Motor neuron (in vitro differentiated cells): Measurements from ENCODE around the gene EPHX1. TPM values are rescaled to one million over a fixed set of nuclear protein-coding genes. Genes with fewer than 3 reads are reported as not detected.
A peak's percentile ranks its signal among the peaks of the same experiment; 100 is the strongest.
"Not testable (repeated sequence)": the region's sequence is repeated elsewhere in the genome, so short reads cannot be mapped to it uniquely, and the experiment has no call there.

Experiments used
- ATAC-seq, 8 experiments: fragments of 200-7000 bp; cut with Tn5 transposase; replicated peaks in 6 of 8; 2 replicates each; pipeline ENCODE4 v1.8.0; 2021; ENCODE audit warnings: mild to moderate bottlenecking in 8 of 8, moderate library complexity in 8 of 8
- H3K27ac ChIP-seq, 2 donors: fragments of 250-450 bp; sonication (Bioruptor Pico); 2 replicates each; pipeline ENCODE4 v1.9.0; 2021; ENCODE audit warnings: antibody characterized with exemption in 2 of 2, mild to moderate bottlenecking in 2 of 2, moderate library complexity in 1 of 2
- H3K4me1 ChIP-seq, 2 donors: fragments of 250-450 bp; sonication (Bioruptor Pico); replicated peaks in 1 of 2; 2 replicates each; pipeline ENCODE4 v1.6.1; 2021; ENCODE audit warnings: antibody characterized with exemption in 2 of 2, mild to moderate bottlenecking in 2 of 2, moderate library complexity in 1 of 2
- H3K4me3 ChIP-seq, 5 donors: fragments of 250-450 bp; sonication (Bioruptor Pico); 2 replicates each; pipeline ENCODE4 v1.9.0; 2021; ENCODE audit warnings: antibody characterized with exemption in 5 of 5, mild to moderate bottlenecking in 5 of 5, moderate library complexity in 4 of 5
- WGBS, 10 experiments: fragments of 450-650 bp; shearing (Covaris generic); methylation state at CpG; one replicate each; pipeline ENCODE4 v1.0.0; 2022; 5-methylcytosine and 5-hydroxymethylcytosine counted together
- in situ Hi-C, 9 experiments: fragments of 400-800 bp; cut with MboI; loops; one replicate each; pipeline ENCODE4 v1.15.0; 2021; ENCODE audit warnings: low sequenced_read_pairs in 9 of 9, low pct_unique_long_range_greater_than_20kb in 2 of 9; ENCODE audit not compliant: unreplicated experiment in 9 of 9
- total RNA-seq, 8 experiments: library from RNA; unstranded; fragments of 300-600 nt; gene quantifications; 2 replicates each; pipeline versions ENCODE4 v1.2.3 to v1.2.4, GENCODE V29; 2022

The EPHX1 gene
- total RNA-seq, 8 experiments from 2014 or later, result 8.1 to 56.2 (median 12.2) TPM

- H3K27ac ChIP-seq, result peak overlapping the region; percentile 6 to 34
- peak in 7 of 8 experiments; percentile 12 to 59 (median 45) for ATAC-seq
- in situ Hi-C loops, result no loop called here
- 0 to 80% (median 30%) methylated on average over 1 to 8 of the region's 10 CpGs; no CpG with 5 or more reads in 2 of the 10 experiments for WGBS, 10 experiments
- H3K4me3 ChIP-seq, result no peak overlapping the region
- H3K4me1 ChIP-seq, result peaks cover 26 to 35% of the 10 kb centered on the region in 2 donors
Measured at GRCh38 chr1:225813214-225813964, 3.5 kb downstream of the EPHX1 start.

DNA sequence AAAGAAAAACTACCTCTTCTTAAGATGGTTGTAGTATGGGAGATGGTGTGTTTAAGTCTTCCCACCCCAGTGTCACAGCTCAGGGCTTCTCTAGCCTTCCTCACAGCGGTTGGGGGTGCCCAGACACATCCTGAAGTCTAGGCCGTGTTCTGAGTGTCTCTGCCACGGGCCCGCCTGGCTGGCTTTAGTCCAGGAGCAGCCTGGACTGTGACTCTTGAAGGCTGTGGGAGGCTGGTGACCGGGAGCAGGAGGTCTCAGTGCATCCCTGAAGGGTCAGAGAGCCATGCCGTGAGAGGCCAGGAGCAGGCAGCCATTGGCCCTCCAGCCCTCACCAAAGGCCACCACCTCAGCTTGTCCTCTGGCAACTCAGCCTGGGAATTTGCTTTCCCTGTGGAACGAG lies 4.5 kb downstream of the EPHX1 start:
- H3K4me3 ChIP-seq, result no peak overlapping the region
- no peak overlapping the region for H3K27ac ChIP-seq
- in situ Hi-C loops, result no loop called here
- ATAC-seq, result no peak
- peaks cover 26 to 35% of the 10 kb centered on the region in 2 donors for H3K4me1 ChIP-seq
- 61 to 100% (median 84%) methylated on average over 1 to 4 of the region's 7 CpGs; no CpG with 5 or more reads in 5 of the 10 experiments for WGBS, 10 experiments

- H3K4me3 ChIP-seq, H3K27ac ChIP-seq, ATAC-seq, in situ Hi-C loops: not testable (repeated sequence)
- WGBS, 10 experiments, result 90 to 100% (median 96%) methylated on average over 1 to 6 of the region's 7 CpGs; no CpG with 5 or more reads in 1 of the 10 experiments
- peaks cover 26 to 35% of the 10 kb centered on the region in 2 donors for H3K4me1 ChIP-seq
Measured at GRCh38 chr1:225815090-225815489, 5.2 kb downstream of the EPHX1 start.

DNA sequence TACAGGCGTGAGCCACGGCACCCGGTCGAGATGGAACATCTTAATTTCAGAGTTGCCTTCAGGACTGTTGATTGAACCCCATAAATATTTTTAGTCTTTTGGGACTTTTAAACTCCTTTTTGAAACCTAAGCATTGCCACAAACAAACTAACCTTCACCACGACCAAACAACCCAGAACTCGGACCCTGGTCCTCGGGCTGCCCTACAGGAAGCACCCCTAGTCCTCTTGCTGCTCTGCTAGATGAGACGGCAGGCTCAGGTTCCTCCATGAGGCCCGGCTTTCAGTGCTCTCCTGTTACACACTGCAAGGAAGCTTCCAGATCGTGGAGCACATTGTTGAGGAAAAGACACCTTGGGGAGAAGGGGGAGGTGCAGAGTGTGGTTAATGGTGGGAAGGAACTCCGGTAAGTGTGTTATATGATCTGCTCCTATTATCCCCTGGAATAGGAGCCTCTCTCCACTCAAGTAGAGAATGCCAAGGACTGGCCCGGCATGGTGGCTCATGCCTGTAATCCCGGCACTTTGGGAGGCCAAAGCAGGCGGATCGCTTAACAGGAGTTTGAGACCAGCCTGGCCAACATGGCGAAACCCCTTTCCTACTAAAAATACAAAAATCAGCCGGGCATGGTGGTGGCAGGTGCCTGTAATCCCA lies 5.7 kb downstream of the EPHX1 start:
- 80 to 97% (median 90%) methylated on average over 3 to 16 of the region's 17 CpGs; no CpG with 5 or more reads in 2 of the 10 experiments for WGBS, 10 experiments
- H3K4me1 ChIP-seq, result peaks cover 26 to 35% of the 10 kb centered on the region in 2 donors
- H3K27ac ChIP-seq, result no peak overlapping the region

DNA sequence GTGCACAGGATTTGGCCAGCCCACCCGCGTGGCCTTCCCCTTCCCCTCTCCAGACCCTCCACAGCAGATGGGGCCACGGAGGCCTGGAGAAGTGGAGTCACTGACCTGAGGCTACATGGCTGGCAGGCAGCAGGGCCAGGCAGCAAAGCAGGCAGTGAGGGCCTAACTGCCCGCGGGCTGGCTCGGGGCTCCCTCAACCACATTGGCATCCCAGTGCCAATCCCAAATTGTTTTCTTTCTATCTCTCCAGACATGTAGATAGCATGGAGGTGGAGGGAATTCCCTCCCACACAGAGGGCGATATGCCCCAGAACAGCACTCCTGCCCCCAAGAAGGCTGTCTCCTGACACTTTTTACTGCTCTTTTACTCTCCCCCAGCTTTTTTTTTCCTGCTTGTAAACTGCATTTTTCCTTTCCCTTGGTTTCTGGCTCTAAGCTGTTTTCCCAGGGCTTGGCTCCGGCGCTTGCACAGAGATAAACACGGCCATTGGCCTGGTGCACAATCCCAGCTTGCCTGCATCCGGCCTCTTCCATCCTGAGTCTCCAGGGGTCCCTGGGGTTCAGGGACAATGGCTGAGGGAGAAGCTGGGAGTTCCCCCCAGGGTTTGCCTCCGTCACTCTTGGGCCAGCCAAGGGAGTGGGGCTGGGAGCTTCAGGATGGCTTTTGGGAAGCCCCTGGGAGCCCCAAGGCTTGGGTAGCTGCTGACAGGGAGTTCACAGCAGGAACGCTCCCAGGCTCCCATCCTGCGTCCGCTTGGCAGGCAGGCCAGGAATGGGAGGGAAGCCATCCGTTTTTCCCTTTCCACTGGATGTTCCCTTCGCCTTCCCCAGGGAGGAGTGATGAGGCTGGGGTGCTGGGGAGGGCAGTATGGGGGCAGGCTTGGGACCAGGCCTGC lies 7.0 kb downstream of the EPHX1 start:
- Histone ChIP-seq H3K27ac (no peak overlapping the region), H3K4me3 (no peak overlapping the region), H3K4me1 (peaks cover 19 to 28% of the 10 kb centered on the region in 2 donors)
- in situ Hi-C loops, result no loop called here
- WGBS, 10 experiments, result 60 to 100% (median 90%) methylated on average over 1 to 11 of the region's 17 CpGs; no CpG with 5 or more reads in 2 of the 10 experiments
- ATAC-seq, result peak in 1 of 8 experiments; percentile 7

More for the DNA sequence above, 5.7 kb downstream of the EPHX1 start:
- no peak for ATAC-seq
- no peak overlapping the region for H3K4me3 ChIP-seq
- in situ Hi-C loops, result no loop called here

DNA sequence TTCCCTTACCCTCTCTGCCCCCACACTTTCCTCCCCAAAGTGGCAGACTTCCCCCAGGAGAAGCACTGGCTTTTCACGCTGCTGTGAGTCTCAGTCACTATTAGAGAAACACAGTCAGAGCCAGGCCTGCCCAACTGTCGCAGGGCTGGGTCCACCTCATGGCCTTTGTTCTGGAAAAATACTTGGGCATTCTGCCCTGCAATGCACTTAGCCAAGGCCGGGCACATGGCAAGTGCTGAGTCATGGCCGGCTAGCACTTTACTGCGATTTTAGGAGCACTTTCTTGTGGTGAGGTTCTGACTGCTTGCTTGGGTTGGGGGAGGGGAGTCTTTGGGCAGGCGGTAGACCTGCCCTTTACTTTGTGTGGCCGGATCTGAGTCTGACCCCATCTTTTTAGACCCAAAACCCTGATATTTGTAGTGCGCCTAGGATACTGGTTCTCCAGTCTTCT lies 7.7 kb downstream of the EPHX1 start:
- peak in 7 of 8 experiments; percentile 59 to 75 (median 67) for ATAC-seq
- peaks cover 18 to 27% of the 10 kb centered on the region in 2 donors for H3K4me1 ChIP-seq
- in situ Hi-C loops, result no loop called here
- 20 to 74% (median 64%) methylated on average over 1 to 8 of the region's 8 CpGs; no CpG with 5 or more reads in 5 of the 10 experiments for WGBS, 10 experiments
- no peak overlapping the region for H3K4me3 ChIP-seq
- H3K27ac ChIP-seq, result no peak overlapping the region

DNA sequence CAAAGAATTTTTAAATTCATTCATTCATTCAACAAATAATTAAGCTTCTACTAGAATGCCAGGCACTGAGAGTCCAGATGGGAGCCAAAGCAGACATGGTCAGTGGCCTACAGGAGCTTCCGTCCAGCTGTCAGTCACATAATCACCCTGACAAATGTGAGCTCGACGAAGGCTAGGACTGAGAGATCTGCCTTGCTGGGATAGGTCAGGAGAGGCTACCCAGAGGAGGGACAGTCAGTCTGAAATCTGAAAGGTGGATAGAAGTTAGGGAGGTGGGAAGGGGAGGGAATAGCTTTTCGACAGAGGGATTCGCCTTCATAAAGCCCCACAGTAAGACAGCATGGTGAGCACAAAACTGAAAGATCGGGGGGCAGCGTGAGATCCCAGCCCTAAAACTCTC lies 8.3 kb downstream of the EPHX1 start:
- H3K4me3 ChIP-seq, result no peak overlapping the region
- no peak for ATAC-seq
- peaks cover 12 to 21% of the 10 kb centered on the region in 2 donors for H3K4me1 ChIP-seq
- H3K27ac ChIP-seq, result no peak overlapping the region
- in situ Hi-C loops, result no loop called here
- WGBS, 10 experiments, result 77 to 100% (median 93%) methylated on average over 1 to 7 of the region's 7 CpGs; no CpG with 5 or more reads in 1 of the 10 experiments

DNA sequence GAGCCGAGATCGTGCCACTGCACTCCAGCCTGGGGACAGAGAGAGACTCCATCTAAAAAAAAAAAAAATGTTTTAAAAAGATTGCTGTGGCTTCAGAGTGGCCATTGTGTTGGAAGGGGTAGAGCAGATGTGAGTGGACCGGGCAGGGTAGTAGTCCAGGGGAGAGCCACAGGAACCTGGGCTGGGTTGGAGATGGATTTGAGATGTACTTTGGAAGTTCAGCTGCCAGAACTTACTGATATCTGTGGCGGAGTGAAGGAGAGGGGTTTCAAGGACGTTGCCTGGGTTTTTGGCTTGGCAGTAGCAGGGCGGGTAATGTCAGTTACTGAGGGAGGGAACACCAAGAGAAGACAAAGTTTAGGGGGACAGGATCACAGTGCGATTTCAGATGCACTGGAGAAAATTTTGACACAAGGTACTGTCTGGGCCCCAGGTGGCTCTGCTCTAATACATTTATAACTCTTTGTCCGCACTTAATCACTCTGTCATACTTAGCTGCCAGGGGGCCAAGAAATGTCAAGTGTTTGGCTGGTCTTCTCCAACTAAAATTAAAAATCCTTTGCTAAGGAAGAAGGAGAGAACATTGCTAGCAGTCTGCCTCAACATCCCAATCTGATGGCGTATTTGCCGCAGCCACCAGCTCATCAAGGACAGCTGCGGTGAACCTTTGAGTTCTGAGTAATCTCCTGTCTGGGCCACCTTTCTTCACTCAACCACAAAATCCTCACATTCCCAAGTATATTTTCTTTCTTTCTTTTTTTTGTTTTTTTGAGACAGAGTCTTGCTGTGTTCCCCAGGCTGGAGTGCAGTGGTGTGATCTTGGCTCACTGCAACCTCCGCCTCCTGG lies 9.6 kb downstream of the EPHX1 start:
- WGBS, 10 experiments, result 80 to 100% (median 94%) methylated on average over 1 to 10 of the region's 12 CpGs
- ATAC-seq, result no peak
- Histone ChIP-seq H3K4me1 (peaks cover 0 to 8% of the 10 kb centered on the region in 2 donors), H3K27ac (no peak overlapping the region), H3K4me3 (no peak overlapping the region)
- in situ Hi-C loops, result no loop called here

DNA sequence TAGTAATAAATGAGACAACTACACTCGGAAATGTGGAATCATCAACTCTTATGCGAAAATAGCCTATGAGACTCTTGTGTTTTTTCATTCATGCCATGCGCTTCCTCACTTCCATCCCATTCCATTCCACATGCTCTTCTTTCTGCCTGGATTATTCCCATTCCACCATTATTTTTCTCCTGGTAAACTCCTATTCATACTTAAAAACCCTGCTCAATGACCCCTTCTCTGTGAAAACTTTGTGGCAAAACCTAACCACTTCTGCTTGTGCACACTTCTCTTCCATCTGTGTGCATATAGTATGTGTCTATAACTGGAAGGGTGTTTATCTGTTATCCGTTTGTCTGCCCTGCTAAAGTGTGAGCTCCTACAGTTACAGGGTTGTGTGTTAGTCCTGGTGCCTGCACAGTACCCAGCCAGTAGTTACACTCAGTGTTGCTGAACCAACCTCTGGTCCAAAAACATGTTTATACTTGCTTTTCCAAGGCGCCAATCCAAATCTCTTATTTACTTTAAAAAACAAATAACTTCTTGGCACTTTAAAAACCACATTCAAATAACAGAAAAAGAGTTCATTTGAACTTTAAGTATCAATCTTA lies 10.7 kb downstream of the EPHX1 start:
- WGBS, 10 experiments, result 68 to 97% (median 90%) methylated on average over 2 to 5 of the region's 5 CpGs
- ATAC-seq, result no peak
- no peak overlapping the region for H3K27ac ChIP-seq
- in situ Hi-C loops, result no loop called here
- no peak overlapping the region for H3K4me3 ChIP-seq
- peaks cover 0 to 7% of the 10 kb centered on the region in 2 donors for H3K4me1 ChIP-seq

- H3K4me3 ChIP-seq, result no peak overlapping the region
- H3K27ac ChIP-seq, result no peak overlapping the region
- peaks cover 0 to under 1% of the 10 kb centered on the region in 2 donors for H3K4me1 ChIP-seq
- in situ Hi-C loops, result no loop called here
- WGBS, 10 experiments, result 48 to 92% (median 83%) methylated on average over 1 to 12 of the region's 12 CpGs
- no peak for ATAC-seq
Measured at GRCh38 chr1:225822655-225823403, 12.9 kb downstream of the EPHX1 start.

- H3K27ac ChIP-seq, result no peak overlapping the region
Measured at GRCh38 chr1:225823811-225824261, 13.9 kb downstream of the EPHX1 start.

More at GRCh38 chr1:225823811-225824261, 13.9 kb downstream of the EPHX1 start:
- 77 to 92% (median 83%) methylated on average over 1 to 5 of the region's 12 CpGs; no CpG with 5 or more reads in 5 of the 10 experiments for WGBS, 10 experiments
- in situ Hi-C loops, result no loop called here
- Histone ChIP-seq H3K4me3 (no peak overlapping the region), H3K4me1 (no peaks in the 10 kb centered on the region)
- no peak for ATAC-seq
